Ascending aorta (tissue), 2 donors: Measurements from ENCODE around the gene FANCI. TPM values are rescaled to one million over a fixed set of nuclear protein-coding genes. Genes with fewer than 3 reads are reported as not detected.

ENCODE experiments used
- DNase-seq, 2 donors: peaks; one replicate each; pipeline ENCODE4 v3.0.0-alpha.2; 2019; ENCODE audit warnings: low spot score in 2 of 2
- H3K27ac ChIP-seq, 2 donors: fragments of 200-600 bp; sonication (generic); one replicate each; pipeline ENCODE4 v1.5.1; 2016 to 2017; ENCODE audit warnings: mild to moderate bottlenecking in 1 of 2
- H3K27me3 ChIP-seq: fragments of 200-600 bp; sonication (generic); one replicate; pipeline ENCODE4 v1.5.1; 2017
- H3K36me3 ChIP-seq, 2 donors: fragments of 200-600 bp; sonication (generic); one replicate each; pipeline ENCODE4 v1.5.1; 2016
- H3K4me1 ChIP-seq, 2 donors: fragments of 200-600 bp; sonication (generic); one replicate each; pipeline ENCODE4 v1.5.1; 2016 to 2017; ENCODE audit warnings: mild to moderate bottlenecking in 1 of 2
- H3K4me3 ChIP-seq, 2 donors: fragments of 200-600 bp; sonication (generic); one replicate each; pipeline ENCODE4 v1.5.1; 2016 to 2017; ENCODE audit warnings: mild to moderate bottlenecking in 1 of 2
- H3K9me3 ChIP-seq, 2 donors: fragments of 200-600 bp; sonication (generic); one replicate each; pipeline ENCODE4 v1.5.1; 2016
- intact Hi-C: fragments of 100-400 bp; cut with DNase I; formaldehyde crosslinking; loops from one replicate; pipeline ENCODE4 v1.15.1; 2023
- total RNA-seq: library from RNA; depleted of rRNA; stranded (reverse); fragments of >200 nt; gene quantifications from one replicate; pipeline ENCODE4 v1.1.0, GENCODE V29; 2016
- TF ChIP-seq, protein P1 (sequence below), 3 experiments: fragments of 200-600 bp in 2 of 3; fragments of 450-650 bp in 1 of 3; sonication (generic) in 2 of 3; IDR thresholded peaks; one replicate each; pipeline ENCODE4 v1.5.1; 2016 to 2019; ENCODE audit warnings: antibody characterized with exemption in 3 of 3, mild to moderate bottlenecking in 1 of 3, moderate library complexity in 1 of 3

The FANCI gene
- total RNA-seq, 1 donor from 2014 or later = not detected

DNA sequence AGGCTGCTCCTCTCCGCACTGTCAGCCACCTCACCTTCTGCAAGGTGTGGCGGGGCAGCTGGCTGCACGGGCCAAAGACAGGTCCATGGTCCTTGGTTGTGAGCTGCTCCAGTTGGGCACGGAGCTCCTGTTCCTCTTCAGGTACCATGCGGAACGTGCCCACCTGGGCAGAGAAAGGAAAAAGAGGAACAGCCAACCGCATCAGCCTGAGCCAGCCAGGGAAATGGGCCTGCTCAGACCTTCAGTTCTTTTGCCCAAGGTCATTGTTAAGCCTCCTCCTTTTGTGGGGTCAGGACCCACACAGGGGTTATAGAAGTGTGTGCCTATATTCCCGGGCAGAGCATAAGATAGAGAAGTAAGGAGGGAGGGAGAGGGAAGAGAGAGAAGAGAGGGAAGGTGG is 25.2 kb upstream of the FANCI start:
- TF ChIP-seq, protein P1, sequence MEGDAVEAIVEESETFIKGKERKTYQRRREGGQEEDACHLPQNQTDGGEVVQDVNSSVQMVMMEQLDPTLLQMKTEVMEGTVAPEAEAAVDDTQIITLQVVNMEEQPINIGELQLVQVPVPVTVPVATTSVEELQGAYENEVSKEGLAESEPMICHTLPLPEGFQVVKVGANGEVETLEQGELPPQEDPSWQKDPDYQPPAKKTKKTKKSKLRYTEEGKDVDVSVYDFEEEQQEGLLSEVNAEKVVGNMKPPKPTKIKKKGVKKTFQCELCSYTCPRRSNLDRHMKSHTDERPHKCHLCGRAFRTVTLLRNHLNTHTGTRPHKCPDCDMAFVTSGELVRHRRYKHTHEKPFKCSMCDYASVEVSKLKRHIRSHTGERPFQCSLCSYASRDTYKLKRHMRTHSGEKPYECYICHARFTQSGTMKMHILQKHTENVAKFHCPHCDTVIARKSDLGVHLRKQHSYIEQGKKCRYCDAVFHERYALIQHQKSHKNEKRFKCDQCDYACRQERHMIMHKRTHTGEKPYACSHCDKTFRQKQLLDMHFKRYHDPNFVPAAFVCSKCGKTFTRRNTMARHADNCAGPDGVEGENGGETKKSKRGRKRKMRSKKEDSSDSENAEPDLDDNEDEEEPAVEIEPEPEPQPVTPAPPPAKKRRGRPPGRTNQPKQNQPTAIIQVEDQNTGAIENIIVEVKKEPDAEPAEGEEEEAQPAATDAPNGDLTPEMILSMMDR (IDR thresholded peaks at IDR 0.05) = no peak
- DNase-seq = no peak
- no peak overlapping the region for H3K27ac ChIP-seq
- no peaks in the 10 kb centered on the region for H3K36me3 ChIP-seq
- H3K4me3 ChIP-seq = no peak overlapping the region
- no peaks in the 10 kb centered on the region for H3K4me1 ChIP-seq
- H3K9me3 ChIP-seq = no peaks in the 10 kb centered on the region
- H3K27me3 ChIP-seq = no peaks in the 10 kb centered on the region
- intact Hi-C loops = no loop called here

DNA sequence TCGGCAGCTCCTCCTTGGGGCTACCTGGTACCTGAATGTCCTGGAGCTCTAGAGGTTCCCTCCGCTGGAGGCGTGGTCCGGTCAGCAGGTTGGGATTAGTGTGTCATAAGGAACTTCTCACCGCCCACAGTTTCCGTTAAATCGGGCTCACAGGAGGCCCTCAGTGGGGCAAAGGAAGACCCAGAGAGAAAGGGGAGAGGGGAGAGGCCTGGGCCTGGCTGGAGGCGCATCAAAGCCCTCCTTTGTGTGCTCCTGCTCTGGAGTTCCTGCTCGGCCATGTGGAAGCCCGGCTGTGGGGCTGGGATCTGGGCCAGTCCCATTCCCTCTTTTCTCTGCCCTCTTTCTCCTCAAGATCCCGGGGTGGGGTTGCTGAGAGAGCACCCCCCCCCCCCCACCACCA is 22.2 kb upstream of the FANCI start, which contains the start of gene RLBP1:
Gene RLBP1, minus strand, starts transcription at position 37 of the 400 bp plus-strand sequence. CDS start 2,604 bp downstream, outside the sequence.
- no peak within 1 kb of the TSS for H3K4me3 ChIP-seq
- DNase-seq = no peak
- no peak within 1 kb of the TSS for H3K27ac ChIP-seq
- no peaks in the 10 kb centered on the region for H3K4me1 ChIP-seq
- H3K9me3 ChIP-seq = no peaks in the 10 kb centered on the region
- no peaks in the 10 kb centered on the region for H3K27me3 ChIP-seq
- TF ChIP-seq, protein P1 (IDR thresholded peaks at IDR 0.05) = no peak
- H3K36me3 ChIP-seq = no peaks in the 10 kb centered on the region
- intact Hi-C loops = no loop called here

DNA sequence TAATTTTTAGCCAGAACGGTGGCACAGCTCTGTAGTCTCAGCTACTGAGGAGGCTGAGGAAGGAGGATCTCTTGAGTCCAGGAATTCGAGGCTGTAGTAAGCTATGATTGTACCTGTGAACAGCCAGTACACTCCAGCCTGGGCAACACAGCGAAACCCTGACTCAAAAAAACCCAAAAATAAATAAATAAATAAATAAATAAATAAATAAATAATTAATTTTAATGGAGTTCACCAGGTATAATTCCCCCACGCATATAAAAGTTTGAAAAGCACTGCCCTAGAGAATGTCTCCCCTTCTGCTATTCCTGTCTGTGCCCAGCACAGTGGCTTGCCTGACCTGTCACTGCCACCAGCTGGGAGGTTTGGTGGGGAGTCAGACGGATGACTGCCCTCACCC is 18.2 kb upstream of the FANCI start:
- no peaks in the 10 kb centered on the region for H3K9me3 ChIP-seq
- DNase-seq = no peak
- no peaks in the 10 kb centered on the region for H3K4me1 ChIP-seq
- intact Hi-C loops = no loop called here
- H3K27me3 ChIP-seq = no peaks in the 10 kb centered on the region
- H3K27ac ChIP-seq = no peak overlapping the region
- TF ChIP-seq, protein P1 (IDR thresholded peaks at IDR 0.05) = no peak
- no peak overlapping the region for H3K4me3 ChIP-seq
- H3K36me3 ChIP-seq = no peaks in the 10 kb centered on the region

DNA sequence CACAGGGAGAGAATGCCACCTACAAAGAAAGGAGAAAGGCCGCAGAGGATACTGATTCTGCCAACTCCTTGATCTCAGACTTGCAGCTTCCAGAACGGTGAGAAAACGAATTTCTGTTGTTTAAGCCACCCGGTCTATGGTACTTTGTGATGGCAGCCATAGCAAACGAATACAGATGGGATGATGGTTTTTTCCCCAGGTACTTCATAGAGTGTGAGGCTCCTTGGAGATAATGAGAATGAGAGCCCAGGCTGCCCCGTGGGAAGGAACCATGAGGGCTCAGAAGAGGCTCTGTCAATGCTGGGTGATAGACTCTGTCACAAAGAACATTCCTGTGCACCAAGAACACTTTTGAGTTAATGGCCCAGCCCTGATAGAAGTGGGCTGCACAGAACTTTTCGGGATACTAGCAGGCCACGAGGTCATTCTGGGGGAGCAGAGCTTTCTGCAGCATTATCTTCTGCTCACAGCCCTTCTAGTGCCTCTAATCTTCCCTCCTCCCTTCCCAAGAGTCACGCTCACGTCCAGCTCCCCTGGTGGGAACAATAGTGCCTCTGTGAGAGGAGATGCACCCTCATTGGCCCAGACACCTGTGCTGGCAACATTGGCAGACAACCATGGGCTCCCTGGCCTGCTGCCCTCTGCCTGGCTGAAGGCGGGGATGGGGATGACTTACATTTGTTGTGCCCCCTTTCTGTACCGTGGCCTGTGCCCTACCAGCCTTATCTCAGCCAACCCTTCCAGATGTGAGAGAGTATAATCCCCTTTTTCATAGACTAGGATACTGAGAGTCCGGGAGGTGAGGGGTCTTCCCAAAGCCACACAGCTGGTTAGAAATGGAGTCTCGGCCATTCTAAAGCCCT is 17.2 kb upstream of the FANCI start:
- Histone ChIP-seq H3K9me3 (no peaks in the 10 kb centered on the region), H3K4me3 (no peak overlapping the region), H3K27me3 (no peaks in the 10 kb centered on the region), H3K4me1 (no peaks in the 10 kb centered on the region), H3K36me3 (no peaks in the 10 kb centered on the region), H3K27ac (no peak overlapping the region)
- intact Hi-C loops = no loop called here
- no peak for DNase-seq
- TF ChIP-seq, protein P1 (IDR thresholded peaks at IDR 0.05) = no peak

DNA sequence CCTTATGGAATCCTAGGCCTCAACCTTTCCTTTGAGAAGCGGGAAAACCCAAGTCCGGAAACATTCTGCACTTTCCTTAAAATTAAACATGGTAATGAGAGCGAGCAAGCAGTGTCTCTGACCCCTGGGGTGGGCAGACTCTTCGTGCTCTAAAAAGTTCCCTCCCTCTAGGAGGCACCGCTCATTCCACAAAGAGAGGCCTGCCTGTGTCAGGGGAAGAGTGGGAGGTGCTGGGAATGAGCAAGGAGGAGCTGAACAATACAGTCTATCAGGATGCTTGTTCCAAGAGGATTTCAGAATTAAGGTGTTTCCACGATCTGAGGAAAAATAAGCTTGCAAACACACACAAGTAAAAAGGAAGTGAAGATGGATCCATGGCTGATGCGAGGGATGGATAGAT is 16.4 kb upstream of the FANCI start:
- TF ChIP-seq, protein P1 (IDR thresholded peaks at IDR 0.05) = no peak
- no peaks in the 10 kb centered on the region for H3K4me1 ChIP-seq
- intact Hi-C loops = no loop called here
- no peaks in the 10 kb centered on the region for H3K36me3 ChIP-seq
- no peaks in the 10 kb centered on the region for H3K9me3 ChIP-seq
- H3K4me3 ChIP-seq = no peak overlapping the region
- H3K27ac ChIP-seq = no peak overlapping the region
- no peak for DNase-seq
- no peaks in the 10 kb centered on the region for H3K27me3 ChIP-seq
